IMR-90 (cell line): ENCODE data around the gene SLC6A7. TPM values are rescaled to one million over a fixed set of nuclear protein-coding genes. Genes with fewer than 3 reads are reported as not detected.

ENCODE experiments used
- ATAC-seq: fragments of 200-7000 bp; cut with Tn5 transposase; 2 replicates; pipeline ENCODE4 v1.9.1; 2020; ENCODE audit warnings: low read depth, mild to moderate bottlenecking, moderate library complexity
- BruUV-seq: library from RNA; stranded (reverse); fragments of 400-500 nt; replicated peaks from 2 replicates; lab custom pipeline; 2021; lab: Mats Ljungman, UMichigan
- CTCF ChIA-PET: fragments of 300-600 bp; formaldehyde crosslinking; extraction: SDS; loops from one replicate; lab custom pipeline; 2021; ENCODE audit warnings: antibody characterized with exemption; lab: Yijun Ruan, JAX
- POLR2A ChIA-PET: fragments of 300-600 bp; sonication (Branson Sonifier 250); formaldehyde crosslinking; loops from one replicate; lab custom pipeline; 2022; ENCODE audit warnings: antibody characterized with exemption; ENCODE audit not compliant: unreplicated experiment; lab: Charles Lee
- DNase-seq: peaks from one replicate; pipeline ENCODE4 v3.0.0; 2013
- H2AFZ ChIP-seq: replicated peaks from 2 replicates; pipeline ENCODE3; 2013; ENCODE audit warnings: low read length, mild to moderate bottlenecking; ENCODE audit not compliant: poor library complexity
- H2AK5ac ChIP-seq: 2 replicates; pipeline ENCODE4 v1.6.1; 2013; ENCODE audit warnings: low read depth, low read length, inconsistent platforms
- H2AK9ac ChIP-seq: replicated peaks from 2 replicates; pipeline ENCODE3; 2013; ENCODE audit warnings: mild to moderate bottlenecking, low read depth, low read length, moderate library complexity; ENCODE audit not compliant: poor library complexity
- H2BK120ac ChIP-seq: 2 replicates; pipeline ENCODE4 v1.6.1; 2013; ENCODE audit warnings: low read depth, low read length, inconsistent platforms
- H2BK15ac ChIP-seq: 3 replicates; pipeline ENCODE4 v1.6.1; 2013; ENCODE audit warnings: low read depth, low read length, inconsistent platforms
- H2BK20ac ChIP-seq: 2 replicates; pipeline ENCODE4 v1.6.1; 2013; ENCODE audit warnings: low read depth, mild to moderate bottlenecking, inconsistent platforms, low read length, moderate library complexity
- H2BK5ac ChIP-seq: 2 replicates; pipeline ENCODE4 v1.6.1; 2013; ENCODE audit warnings: mild to moderate bottlenecking, low read depth, low read length, inconsistent platforms; ENCODE audit not compliant: poor library complexity, severe bottlenecking
- H3K14ac ChIP-seq: replicated peaks from 2 replicates; pipeline ENCODE4 v1.6.1; 2013; ENCODE audit warnings: low read depth, low read length, inconsistent platforms
- H3K18ac ChIP-seq: 2 replicates; pipeline ENCODE4 v1.6.1; 2013; ENCODE audit warnings: low read depth, low read length, control low read depth
- H3K23ac ChIP-seq: 2 replicates; pipeline ENCODE4 v1.6.1; 2013; ENCODE audit warnings: low read depth, low read length, inconsistent platforms
- H3K27ac ChIP-seq: 2 replicates; pipeline ENCODE4 v1.5.1; 2013; ENCODE audit warnings: mild to moderate bottlenecking, control low read depth, low read length; ENCODE audit not compliant: insufficient read depth
- H3K27me3 ChIP-seq: 2 replicates; pipeline ENCODE4 v1.6.1; 2013; ENCODE audit warnings: low read length; ENCODE audit not compliant: control insufficient read depth, insufficient read depth
- H3K36me3 ChIP-seq: 2 replicates; pipeline ENCODE4 v1.6.1; 2013; ENCODE audit warnings: low read length, mixed read lengths; ENCODE audit not compliant: control insufficient read depth, insufficient read depth
- H3K4ac ChIP-seq: 2 replicates; pipeline ENCODE4 v1.6.1; 2013; ENCODE audit warnings: low read depth, low read length, inconsistent platforms
- H3K4me1 ChIP-seq: 2 replicates; pipeline ENCODE4 v1.6.1; 2013; ENCODE audit warnings: low read length, mixed read lengths; ENCODE audit not compliant: control insufficient read depth, insufficient read depth
- H3K4me2 ChIP-seq: 2 replicates; pipeline ENCODE4 v1.6.1; 2013; ENCODE audit warnings: low read depth, mild to moderate bottlenecking, control low read depth, low read length, moderate library complexity
- H3K4me3 ChIP-seq: 2 replicates; pipeline ENCODE4 v1.5.1; 2013; ENCODE audit warnings: low read depth, mild to moderate bottlenecking, control low read depth, low read length, moderate library complexity; ENCODE audit not compliant: insufficient read depth
- H3K56ac ChIP-seq: 2 replicates; pipeline ENCODE4 v1.6.1; 2013; ENCODE audit warnings: low read length, inconsistent platforms; ENCODE audit not compliant: insufficient read depth; ENCODE audit errors: extremely low read depth
- H3K79me1 ChIP-seq, 2 experiments: 2 replicates each; pipeline ENCODE4 v1.6.1; 2013; ENCODE audit warnings: low read length in 2 of 2, inconsistent platforms in 1 of 2, low read depth in 1 of 2
- H3K9ac ChIP-seq: 2 replicates; pipeline ENCODE4 v1.6.1; 2013; ENCODE audit warnings: low read depth, low read length, control low read depth
- H3K9me1 ChIP-seq: 2 replicates; pipeline ENCODE4 v1.6.1; 2013; ENCODE audit warnings: low read length, inconsistent platforms; ENCODE audit not compliant: insufficient read depth
- H3K9me3 ChIP-seq: 2 replicates; pipeline ENCODE4 v1.6.1; 2013; ENCODE audit warnings: low read length; ENCODE audit not compliant: control insufficient read depth, insufficient read depth
- H4K20me1 ChIP-seq: 2 replicates; pipeline ENCODE4 v1.6.1; 2013; ENCODE audit warnings: low read length, inconsistent platforms; ENCODE audit not compliant: insufficient read depth
- H4K5ac ChIP-seq: 2 replicates; pipeline ENCODE4 v1.6.1; 2013; ENCODE audit warnings: mild to moderate bottlenecking, low read depth, low read length, control low read depth
- H4K8ac ChIP-seq, 2 experiments: 2 replicates each; pipeline ENCODE4 v1.6.1; 2013; ENCODE audit warnings: low read depth in 2 of 2, low read length in 2 of 2, control low read depth in 1 of 2, inconsistent platforms in 1 of 2
- H4K91ac ChIP-seq: 2 replicates; pipeline ENCODE4 v1.6.1; 2013; ENCODE audit warnings: low read depth, low read length, inconsistent platforms; ENCODE audit not compliant: insufficient read depth
- MAFK ChIP-seq: IDR thresholded peaks from 2 replicates; pipeline ENCODE4 v1.6.1; 2012; ENCODE audit warnings: low read depth, low read length, improper control_type of control experiment
- POLR2A ChIP-seq: IDR thresholded peaks from 2 replicates; pipeline ENCODE4 v1.6.1; 2012; ENCODE audit warnings: mild to moderate bottlenecking, low read depth, low read length
- RAD21 ChIP-seq: IDR thresholded peaks from 2 replicates; pipeline ENCODE4 v1.6.1; 2012; ENCODE audit warnings: low read length, improper control_type of control experiment
- RCOR1 ChIP-seq: IDR thresholded peaks from 2 replicates; pipeline ENCODE4 v1.6.1; 2012; ENCODE audit warnings: mild to moderate bottlenecking, low read length, improper control_type of control experiment; ENCODE audit not compliant: insufficient replicate concordance
- SMC3 ChIP-seq: fragments of 150-350 bp; IDR thresholded peaks from 2 replicates; pipeline ENCODE4 v1.6.1; 2016; ENCODE audit warnings: low read depth, mild to moderate bottlenecking, antibody characterized with exemption, low read length, moderate library complexity
- WGBS, 2 experiments: methylation state at CpG; one replicate each; pipeline versions ENCODE4 v1.1.5 to v1.1.7; 2013; ENCODE audit warnings: missing lambda C conversion rate in 2 of 2; ENCODE audit not compliant: insufficient read length in 1 of 2; ENCODE audit errors: extremely low coverage in 2 of 2; 5-methylcytosine and 5-hydroxymethylcytosine counted together
- dilution Hi-C: fragments of 300-500 bp; cut with HindIII; formaldehyde crosslinking; loops from one replicate; pipeline ENCODE4 v1.14.3; 2018; ENCODE audit warnings: low sequenced_read_pairs; ENCODE audit not compliant: unreplicated experiment
- in situ Hi-C: fragments of 300-500 bp; cut with MboI; formaldehyde crosslinking; loops from 3 replicates; pipeline ENCODE4 v1.14.3; 2019; ENCODE audit warnings: low sequenced_read_pairs, inconsistent platforms, mixed read lengths
- intact Hi-C: fragments of 100-400 bp; cut with micrococcal nuclease; formaldehyde crosslinking; loops from 2 replicates; pipeline ENCODE4 v1.10.0; 2022
- polyA plus RNA-seq, 3 experiments: library from polyadenylated mRNA; depleted of rRNA; stranded (reverse); fragments of >200 nt; gene quantifications; 2 replicates each; pipeline ENCODE4 v1.2.3, GENCODE V29; 2012; ENCODE audit warnings: low replicate concordance in 1 of 3
- total RNA-seq: library from RNA; depleted of rRNA; stranded (reverse); fragments of >200 nt; gene quantifications from 2 replicates; pipeline ENCODE4 v1.2.3, GENCODE V29; 2012
- TF ChIP-seq, protein P1 (sequence below): fragments of 150-350 bp; IDR thresholded peaks from 2 replicates; pipeline ENCODE4 v1.6.1; 2016; ENCODE audit warnings: low read depth, mild to moderate bottlenecking, low read length, moderate library complexity, borderline replicate concordance

Gene SLC6A7
- total and polyA plus RNA-seq, 2 of the 4 experiments (the other 2 are of a cell fraction), result under 0.01 TPM; not detected in 1

DNA sequence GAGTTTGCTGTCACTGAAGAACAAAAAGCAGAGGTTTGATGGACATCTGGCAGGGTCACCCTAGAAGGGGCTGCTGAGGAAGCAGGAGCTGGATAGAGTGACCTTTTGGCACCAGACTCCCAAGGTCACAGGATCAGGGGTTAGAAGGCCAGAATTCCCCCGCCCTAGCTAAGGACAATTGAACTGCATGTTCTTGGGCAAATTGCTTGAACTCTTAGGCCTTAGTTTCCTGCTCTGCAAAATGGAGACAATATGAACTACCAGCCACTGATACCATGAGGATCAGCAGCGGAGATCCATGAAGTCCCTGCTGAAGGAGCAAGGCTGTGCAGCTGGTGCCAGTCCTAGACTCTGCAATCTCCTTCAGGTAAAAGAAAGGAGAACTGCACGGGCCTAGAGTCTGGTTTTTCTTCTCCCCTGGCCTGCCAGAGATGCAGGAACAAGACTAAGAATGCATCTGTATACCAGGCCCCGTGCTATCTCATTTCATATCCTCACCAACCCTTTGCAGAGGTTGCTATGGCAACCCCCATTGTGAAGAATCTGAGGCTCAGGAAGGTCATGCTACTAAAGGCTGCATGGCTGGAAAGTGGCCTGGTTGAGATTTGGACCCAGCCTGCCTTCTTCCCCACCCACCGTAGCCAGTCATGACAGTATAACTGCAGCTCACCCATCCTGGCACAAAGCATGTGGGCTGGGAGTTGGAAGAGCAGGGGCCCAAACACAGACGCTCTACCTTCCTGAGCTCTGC, 66.0 kb downstream of the SLC6A7 start:
- Histone ChIP-seq H3K23ac (no peak overlapping the region), H3K9ac (no peak overlapping the region), H2BK120ac (no peak overlapping the region), H4K5ac (no peak overlapping the region), H2AK9ac (no peak overlapping the region), H3K14ac (no peak overlapping the region), H3K4ac (no peak overlapping the region), H3K9me3 (no peaks in the 10 kb centered on the region), H4K8ac (no peak overlapping the region), H4K20me1 (no peaks in the 10 kb centered on the region), H3K9me1 (no peaks in the 10 kb centered on the region), H3K56ac (no peak overlapping the region), H2BK20ac (no peak overlapping the region), H2BK5ac (no peak overlapping the region), H2AFZ (no peak overlapping the region), H3K27me3 (no peaks in the 10 kb centered on the region; the same call in 1 of the 2 replicates), H3K27ac (no peak overlapping the region), H3K4me1 (peaks cover 3% of the 10 kb centered on the region; the same call in 1 of the 2 replicates), H3K18ac (no peak overlapping the region), H2AK5ac (no peak overlapping the region), H4K91ac (no peak overlapping the region), H3K4me2 (no peak overlapping the region), H3K79me1 (no peaks in the 10 kb centered on the region), H3K4me3 (no peak overlapping the region), H2BK15ac (no peak overlapping the region), H3K36me3 (no peaks in the 10 kb centered on the region)
- DNase-seq (peak; percentile 38), ATAC-seq (peak; percentile 60)
- WGBS, 2 experiments, result 80% methylated on average over 2 of the region's 6 CpGs; no CpG with 5 or more reads in 1 of the 2 experiments
- dilution Hi-C loops, result no loop called here
- BruUV-seq, result no TSS peak
- TF ChIP-seq SMC3 (no peak), MAFK (no peak), RCOR1 (no peak), RAD21 (no peak), POLR2A (no peak)
- TF ChIP-seq, protein P1, sequence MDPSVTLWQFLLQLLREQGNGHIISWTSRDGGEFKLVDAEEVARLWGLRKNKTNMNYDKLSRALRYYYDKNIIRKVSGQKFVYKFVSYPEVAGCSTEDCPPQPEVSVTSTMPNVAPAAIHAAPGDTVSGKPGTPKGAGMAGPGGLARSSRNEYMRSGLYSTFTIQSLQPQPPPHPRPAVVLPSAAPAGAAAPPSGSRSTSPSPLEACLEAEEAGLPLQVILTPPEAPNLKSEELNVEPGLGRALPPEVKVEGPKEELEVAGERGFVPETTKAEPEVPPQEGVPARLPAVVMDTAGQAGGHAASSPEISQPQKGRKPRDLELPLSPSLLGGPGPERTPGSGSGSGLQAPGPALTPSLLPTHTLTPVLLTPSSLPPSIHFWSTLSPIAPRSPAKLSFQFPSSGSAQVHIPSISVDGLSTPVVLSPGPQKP, result no peak
- in situ Hi-C loops, result no loop called here
- CTCF ChIA-PET, result no interaction called here
- POLR2A ChIA-PET, result no interaction called here
- intact Hi-C loops, result no loop called here
